RWPE2 (cell line): ENCODE data around the gene FGFRL1.
A peak's percentile ranks its signal among the peaks of the same experiment; 100 is the strongest.
"Not testable (repeated sequence)": the region's sequence is repeated elsewhere in the genome, so short reads cannot be mapped to it uniquely, and the experiment has no call there.

ENCODE experiments used
- ATAC-seq: fragments of 200-7000 bp; cut with Tn5 transposase; 3 replicates; pipeline ENCODE4 v1.9.1; 2021; ENCODE audit warnings: low read depth
- DNase-seq: peaks from one replicate; pipeline ENCODE4 v3.0.0-alpha.2; 2020; ENCODE audit warnings: low spot score
- H3K27ac ChIP-seq: fragments of 450-650 bp; 2 replicates; pipeline ENCODE4 v1.5.1; 2017; ENCODE audit warnings: mild to moderate bottlenecking; ENCODE audit not compliant: poor library complexity, severe bottlenecking
- H3K27me3 ChIP-seq: fragments of 250-450 bp; sonication (Bioruptor Pico); 2 replicates; pipeline ENCODE4 v1.5.1; 2021; ENCODE audit warnings: mild to moderate bottlenecking, moderate library complexity; ENCODE audit not compliant: insufficient read depth, poor library complexity, severe bottlenecking
- H3K36me3 ChIP-seq: fragments of 250-450 bp; sonication (Bioruptor Pico); 2 replicates; pipeline ENCODE4 v1.5.1; 2020; ENCODE audit warnings: low read depth, mild to moderate bottlenecking, moderate library complexity
- H3K4me1 ChIP-seq: fragments of 250-450 bp; sonication (Bioruptor Pico); 2 replicates; pipeline ENCODE4 v1.5.1; 2021; ENCODE audit warnings: mild to moderate bottlenecking, moderate library complexity; ENCODE audit not compliant: insufficient read depth, poor library complexity, severe bottlenecking
- H3K4me3 ChIP-seq: fragments of 250-450 bp; sonication (Bioruptor Pico); 2 replicates; pipeline ENCODE4 v1.5.1; 2021; ENCODE audit warnings: mild to moderate bottlenecking, moderate library complexity; ENCODE audit not compliant: severe bottlenecking
- H3K9me3 ChIP-seq: fragments of 250-450 bp; sonication (Bioruptor Pico); 2 replicates; pipeline ENCODE4 v1.5.1; 2021; ENCODE audit warnings: mild to moderate bottlenecking, moderate library complexity; ENCODE audit not compliant: severe bottlenecking
- CTCF ChIP-seq: fragments of 450-650 bp; IDR thresholded peaks from one replicate; pipeline ENCODE4 v1.5.1; 2017; ENCODE audit warnings: mild to moderate bottlenecking, moderate library complexity; ENCODE audit not compliant: poor library complexity, severe bottlenecking

Gene FGFRL1

GRCh38 chr4:996997-997374, 14.4 kb upstream of the FGFRL1 start:
- Histone ChIP-seq H3K27me3 (peaks cover 53% of the 10 kb centered on the region), H3K4me3 (no peak overlapping the region), H3K9me3 (no peaks in the 10 kb centered on the region), H3K36me3 (no peaks in the 10 kb centered on the region), H3K27ac (no peak overlapping the region), H3K4me1 (no peaks in the 10 kb centered on the region)
- DNase-seq, result no peak
- ATAC-seq, result no peak
- TF ChIP-seq CTCF, result no peak

GRCh38 chr4:997375-998071, 13.9 kb upstream of the FGFRL1 start:
- TF ChIP-seq CTCF, result no peak
- H3K27ac ChIP-seq, result no peak overlapping the region
- H3K9me3 ChIP-seq, result no peaks in the 10 kb centered on the region
- H3K4me3 ChIP-seq, result no peak overlapping the region
- H3K27me3 ChIP-seq, result peaks cover 58% of the 10 kb centered on the region
- DNase-seq (no peak), ATAC-seq (no peak; the same call in 2 of the 3 replicates)
- no peaks in the 10 kb centered on the region for H3K4me1 ChIP-seq
- no peaks in the 10 kb centered on the region for H3K36me3 ChIP-seq

GRCh38 chr4:998096-998691, 13.2 kb upstream of the FGFRL1 start:
- no peak for DNase-seq
- Histone ChIP-seq H3K4me3 (no peak overlapping the region), H3K27me3 (peaks cover 63% of the 10 kb centered on the region), H3K36me3 (no peaks in the 10 kb centered on the region), H3K4me1 (no peaks in the 10 kb centered on the region), H3K27ac (no peak overlapping the region), H3K9me3 (no peaks in the 10 kb centered on the region)
- TF ChIP-seq CTCF, result no peak
- ATAC-seq, result peak; percentile 6; the same call in 2 of the 3 replicates

GRCh38 chr4:999240-999863, 12.1 kb upstream of the FGFRL1 start:
- H3K4me1 ChIP-seq, H3K27ac ChIP-seq, H3K4me3 ChIP-seq, H3K9me3 ChIP-seq, ATAC-seq, DNase-seq, H3K36me3 ChIP-seq: not testable (repeated sequence)
- peaks cover 75% of the 10 kb centered on the region for H3K27me3 ChIP-seq

GRCh38 chr4:999882-1000425, 11.5 kb upstream of the FGFRL1 start:
- Histone ChIP-seq H3K27ac (no peak overlapping the region), H3K36me3 (no peaks in the 10 kb centered on the region), H3K4me1 (no peaks in the 10 kb centered on the region), H3K27me3 (peaks cover 81% of the 10 kb centered on the region), H3K4me3 (no peak overlapping the region), H3K9me3 (no peaks in the 10 kb centered on the region)
- DNase-seq (no peak), ATAC-seq (no peak)
- no peak for TF ChIP-seq CTCF
